ENCODE data around the gene DDOST.

DNA sequence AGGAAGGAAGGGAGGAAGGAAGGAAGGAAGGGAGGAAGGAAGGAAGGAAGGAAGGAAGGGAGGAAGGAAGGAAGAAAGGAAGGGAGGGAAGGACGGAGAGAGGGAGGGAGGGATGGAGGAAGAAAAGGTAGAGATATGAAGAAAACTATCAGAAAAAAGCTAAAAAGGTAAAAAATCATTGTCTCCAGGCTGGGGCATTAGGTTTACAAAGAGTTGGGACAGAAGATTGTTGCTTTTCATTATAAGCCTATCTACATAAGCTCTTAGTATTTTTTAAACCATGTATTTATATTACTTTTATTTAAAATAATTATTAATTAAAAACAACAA is 35.1 kb downstream of the DDOST start:
- TF ChIP-seq, protein P1, sequence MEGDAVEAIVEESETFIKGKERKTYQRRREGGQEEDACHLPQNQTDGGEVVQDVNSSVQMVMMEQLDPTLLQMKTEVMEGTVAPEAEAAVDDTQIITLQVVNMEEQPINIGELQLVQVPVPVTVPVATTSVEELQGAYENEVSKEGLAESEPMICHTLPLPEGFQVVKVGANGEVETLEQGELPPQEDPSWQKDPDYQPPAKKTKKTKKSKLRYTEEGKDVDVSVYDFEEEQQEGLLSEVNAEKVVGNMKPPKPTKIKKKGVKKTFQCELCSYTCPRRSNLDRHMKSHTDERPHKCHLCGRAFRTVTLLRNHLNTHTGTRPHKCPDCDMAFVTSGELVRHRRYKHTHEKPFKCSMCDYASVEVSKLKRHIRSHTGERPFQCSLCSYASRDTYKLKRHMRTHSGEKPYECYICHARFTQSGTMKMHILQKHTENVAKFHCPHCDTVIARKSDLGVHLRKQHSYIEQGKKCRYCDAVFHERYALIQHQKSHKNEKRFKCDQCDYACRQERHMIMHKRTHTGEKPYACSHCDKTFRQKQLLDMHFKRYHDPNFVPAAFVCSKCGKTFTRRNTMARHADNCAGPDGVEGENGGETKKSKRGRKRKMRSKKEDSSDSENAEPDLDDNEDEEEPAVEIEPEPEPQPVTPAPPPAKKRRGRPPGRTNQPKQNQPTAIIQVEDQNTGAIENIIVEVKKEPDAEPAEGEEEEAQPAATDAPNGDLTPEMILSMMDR (IDR thresholded peaks at IDR 0.05; ENCODE audit: poor library complexity) = no peak
- TF ChIP-seq EZH2 (IDR thresholded peaks at IDR 0.05; ENCODE audit: borderline replicate concordance) = no peak
